ENCODE results near the gene NFS1.

DNA sequence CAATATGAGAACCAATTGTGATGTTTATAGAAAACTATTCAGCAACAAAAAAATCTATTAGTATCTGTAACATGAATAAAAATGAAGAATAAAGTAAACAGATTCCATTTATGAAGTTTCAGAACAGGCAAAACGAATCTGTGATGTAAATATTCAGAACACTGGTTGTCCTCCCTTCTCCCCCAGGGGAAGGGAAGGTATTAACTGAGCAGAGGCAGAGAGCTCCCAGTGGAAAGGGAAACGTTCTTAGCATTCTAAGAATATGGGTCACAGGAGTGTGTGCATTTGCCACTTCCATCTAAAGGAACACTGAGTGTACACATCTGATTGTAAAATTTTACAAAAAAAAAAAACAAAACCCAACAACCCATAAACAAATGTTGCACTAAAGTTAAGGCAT is 60.4 kb downstream of the NFS1 start:
- TF ChIP-seq, protein P1, sequence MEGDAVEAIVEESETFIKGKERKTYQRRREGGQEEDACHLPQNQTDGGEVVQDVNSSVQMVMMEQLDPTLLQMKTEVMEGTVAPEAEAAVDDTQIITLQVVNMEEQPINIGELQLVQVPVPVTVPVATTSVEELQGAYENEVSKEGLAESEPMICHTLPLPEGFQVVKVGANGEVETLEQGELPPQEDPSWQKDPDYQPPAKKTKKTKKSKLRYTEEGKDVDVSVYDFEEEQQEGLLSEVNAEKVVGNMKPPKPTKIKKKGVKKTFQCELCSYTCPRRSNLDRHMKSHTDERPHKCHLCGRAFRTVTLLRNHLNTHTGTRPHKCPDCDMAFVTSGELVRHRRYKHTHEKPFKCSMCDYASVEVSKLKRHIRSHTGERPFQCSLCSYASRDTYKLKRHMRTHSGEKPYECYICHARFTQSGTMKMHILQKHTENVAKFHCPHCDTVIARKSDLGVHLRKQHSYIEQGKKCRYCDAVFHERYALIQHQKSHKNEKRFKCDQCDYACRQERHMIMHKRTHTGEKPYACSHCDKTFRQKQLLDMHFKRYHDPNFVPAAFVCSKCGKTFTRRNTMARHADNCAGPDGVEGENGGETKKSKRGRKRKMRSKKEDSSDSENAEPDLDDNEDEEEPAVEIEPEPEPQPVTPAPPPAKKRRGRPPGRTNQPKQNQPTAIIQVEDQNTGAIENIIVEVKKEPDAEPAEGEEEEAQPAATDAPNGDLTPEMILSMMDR (IDR thresholded peaks at IDR 0.05): no peak
- TF ChIP-seq POLR2A (IDR thresholded peaks at IDR 0.05): no peak

Measured in uterus (tissue), 2 donors.